ENCODE results near the gene CELSR2.

GRCh38 chr1:109239409-109240068 lies 9.8 kb upstream of the CELSR2 start:
- TF ChIP-seq, protein P1, sequence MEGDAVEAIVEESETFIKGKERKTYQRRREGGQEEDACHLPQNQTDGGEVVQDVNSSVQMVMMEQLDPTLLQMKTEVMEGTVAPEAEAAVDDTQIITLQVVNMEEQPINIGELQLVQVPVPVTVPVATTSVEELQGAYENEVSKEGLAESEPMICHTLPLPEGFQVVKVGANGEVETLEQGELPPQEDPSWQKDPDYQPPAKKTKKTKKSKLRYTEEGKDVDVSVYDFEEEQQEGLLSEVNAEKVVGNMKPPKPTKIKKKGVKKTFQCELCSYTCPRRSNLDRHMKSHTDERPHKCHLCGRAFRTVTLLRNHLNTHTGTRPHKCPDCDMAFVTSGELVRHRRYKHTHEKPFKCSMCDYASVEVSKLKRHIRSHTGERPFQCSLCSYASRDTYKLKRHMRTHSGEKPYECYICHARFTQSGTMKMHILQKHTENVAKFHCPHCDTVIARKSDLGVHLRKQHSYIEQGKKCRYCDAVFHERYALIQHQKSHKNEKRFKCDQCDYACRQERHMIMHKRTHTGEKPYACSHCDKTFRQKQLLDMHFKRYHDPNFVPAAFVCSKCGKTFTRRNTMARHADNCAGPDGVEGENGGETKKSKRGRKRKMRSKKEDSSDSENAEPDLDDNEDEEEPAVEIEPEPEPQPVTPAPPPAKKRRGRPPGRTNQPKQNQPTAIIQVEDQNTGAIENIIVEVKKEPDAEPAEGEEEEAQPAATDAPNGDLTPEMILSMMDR (IDR thresholded peaks at IDR 0.05), result peak; percentile 31 to 45 (median 38)
- no peak for TF ChIP-seq POLR2A (IDR thresholded peaks at IDR 0.05)

All from right lobe of liver (tissue), 4 donors.